NOMO-1 (cell line): Measurements from ENCODE around the gene RUNDC1.

Experiments used
- DNase-seq, 2 experiments: peaks; one replicate each; lab custom pipeline; 2025; ENCODE audit not compliant: unreplicated experiment in 2 of 2; lab: John Stamatoyannopoulos, UW

The RUNDC1 gene

GRCh38 chr17:43016216-43016615 is 35.9 kb downstream of the RUNDC1 start:
- DNase-seq: no peak

- peak in 1 of 2 experiments; percentile 24 for DNase-seq
These were observed 37.9 kb downstream of the RUNDC1 start for GRCh38 chr17:43018008-43018853.

GRCh38 chr17:43018932-43019331 is 38.6 kb downstream of the RUNDC1 start:
- peak; percentile 59 to 84 for DNase-seq

GRCh38 chr17:43019418-43019817 is 39.1 kb downstream of the RUNDC1 start:
- peak in 1 of 2 experiments; percentile 12 for DNase-seq

- peak; percentile 9 to 15 for DNase-seq
These were observed 39.8 kb downstream of the RUNDC1 start for GRCh38 chr17:43020030-43020621.

GRCh38 chr17:43020789-43021740 is 40.7 kb downstream of the RUNDC1 start:
- DNase-seq: peak; percentile 17 to 20

- peak; percentile 41 to 69 for DNase-seq
These were observed 41.6 kb downstream of the RUNDC1 start, which contains the start of gene VAT1 for GRCh38 chr17:43021741-43022512. VAT1 (minus strand) TSS chr17:43022385; CDS start chr17:43022322, 63 bp downstream.

GRCh38 chr17:43024407-43025289 is 44.3 kb downstream of the RUNDC1 start, which contains the start of gene RND2:
RND2 (plus strand) TSS chr17:43025231; CDS start chr17:43025348, 117 bp downstream.
- peak; percentile 88 to 94 for DNase-seq

GRCh38 chr17:43025290-43025657 is 44.9 kb downstream of the RUNDC1 start:
- no peak for DNase-seq

GRCh38 chr17:43025766-43026537 is 45.6 kb downstream of the RUNDC1 start:
- DNase-seq: no peak

GRCh38 chr17:43026595-43026994 is 46.2 kb downstream of the RUNDC1 start:
- DNase-seq: no peak

- DNase-seq: no peak
These were observed 47.0 kb downstream of the RUNDC1 start for GRCh38 chr17:43027091-43028032.

- DNase-seq: no peak
These were observed 48.0 kb downstream of the RUNDC1 start for GRCh38 chr17:43028221-43028861.

GRCh38 chr17:43030137-43030767 is 49.9 kb downstream of the RUNDC1 start:
- DNase-seq: no peak

- DNase-seq: no peak
These were observed 51.3 kb downstream of the RUNDC1 start for GRCh38 chr17:43031666-43032065.
